Measurements from ENCODE around the gene EPO.

- TF ChIP-seq CTCF (IDR thresholded peaks at IDR 0.05 in 2 of 3, conservative IDR thresholded peaks at IDR 0.05 in 1 of 3; ENCODE audit: borderline replicate concordance in 1 of 3, insufficient read depth in 1 of 3, low read depth in 2 of 3, low read length in 2 of 3), result no peak
- no peak for TF ChIP-seq MAX (IDR thresholded peaks at IDR 0.05)
- TF ChIP-seq SRF (IDR thresholded peaks at IDR 0.05; ENCODE audit: low read depth), result no peak
- TF ChIP-seq RAD21 (IDR thresholded peaks at IDR 0.05; ENCODE audit: low read depth), result no peak
- no peak for TF ChIP-seq REST (IDR thresholded peaks at IDR 0.05; ENCODE audit: low read depth)
- no peak for TF ChIP-seq POLR2AphosphoS5 (IDR thresholded peaks at IDR 0.05; ENCODE audit: low read depth, low read length)
- no peak for TF ChIP-seq EZH2phosphoT487 (IDR thresholded peaks at IDR 0.05; ENCODE audit: borderline replicate concordance)
- no peak for TF ChIP-seq JUND (IDR thresholded peaks at IDR 0.05)
- no peak for TF ChIP-seq YY1 (IDR thresholded peaks at IDR 0.05; ENCODE audit: extremely low read depth, insufficient replicate concordance, low read depth, low read length)
These were observed 32.7 kb downstream of the EPO start for GRCh38 chr7:100752994-100753393.
